ENCODE measurements around the gene PAIP2B. TPM values are rescaled to one million over a fixed set of nuclear protein-coding genes. Genes with fewer than 3 reads are reported as not detected.

The PAIP2B gene
- total and polyA plus RNA-seq, 2 of the 13 experiments (the other 11 are each of a cell fraction or from before 2014, with no cell fraction given) = 0.16 to 0.29 TPM

GRCh38 chr2:71216501-71216900 is 10.4 kb downstream of the PAIP2B start:
- Histone ChIP-seq H3K4me2 (ENCODE audit: low read depth, low read length) (no peak overlapping the region), H2AFZ (ENCODE audit: low read length) (no peak overlapping the region), H3K27ac (ENCODE audit: extremely low read length, insufficient read depth, low read length) (no peak overlapping the region), H3K79me2 (ENCODE audit: insufficient read depth, low read length) (no peaks in the 10 kb centered on the region), H4K20me1 (ENCODE audit: insufficient read depth, low read length) (no peaks in the 10 kb centered on the region), H3K9me3 (ENCODE audit: low read length) (no peaks in the 10 kb centered on the region), H3K27me3 (ENCODE audit: control insufficient read depth in 1 of 2, insufficient read depth in 2 of 2, low read length in 2 of 2) (no peaks in the 10 kb centered on the region; a peak in 1 of 5 replicates), H3K4me1 (ENCODE audit: insufficient read depth, low read length) (no peaks in the 10 kb centered on the region), H3K36me3 (replicated peaks in 1 of 2; ENCODE audit: control insufficient read depth in 1 of 2, insufficient read depth in 2 of 2, low read length in 2 of 2) (no peaks in the 10 kb centered on the region), H3K9ac (ENCODE audit: insufficient read depth, low read depth, low read length) (no peak overlapping the region), H3K4me3 (replicated peaks in 1 of 3; ENCODE audit: insufficient read depth in 1 of 3, low read depth in 2 of 3, low read length in 3 of 3) (no peak overlapping the region)
- POLR2A ChIA-PET = no interaction called here
- CTCF ChIA-PET (ENCODE audit: low intra/inter-chr PET ratio, low total read pairs) = no interaction called here
- intact Hi-C loops (cut with micrococcal nuclease; ENCODE audit: unreplicated experiment) (no loop called here), in situ Hi-C loops (cut with HindIII; ENCODE audit: extremely low pct_ligation_motif_present, low pct_unique_long_range_greater_than_20kb) (no loop called here)
- TF ChIP-seq TSC22D2 (CRISPR knock-in tag; IDR thresholded peaks at IDR 0.05; ENCODE audit: borderline replicate concordance) (no peak), TCF7 (IDR thresholded peaks at IDR 0.05; ENCODE audit: low read depth) (no peak), ERF (CRISPR knock-in tag; IDR thresholded peaks at IDR 0.05) (no peak), RFX3 (CRISPR knock-in tag; IDR thresholded peaks at IDR 0.05) (no peak), KLF16 (CRISPR knock-in tag; IDR thresholded peaks at IDR 0.05) (no peak), ZBTB7B (CRISPR knock-in tag; IDR thresholded peaks at IDR 0.05) (no peak), ELF3 (CRISPR knock-in tag; IDR thresholded peaks at IDR 0.05) (no peak), KLF13 (CRISPR knock-in tag; IDR thresholded peaks at IDR 0.05) (no peak), ZNF274 (CRISPR knock-in tag; IDR thresholded peaks at IDR 0.05) (no peak)
- TF ChIP-seq, protein P1, sequence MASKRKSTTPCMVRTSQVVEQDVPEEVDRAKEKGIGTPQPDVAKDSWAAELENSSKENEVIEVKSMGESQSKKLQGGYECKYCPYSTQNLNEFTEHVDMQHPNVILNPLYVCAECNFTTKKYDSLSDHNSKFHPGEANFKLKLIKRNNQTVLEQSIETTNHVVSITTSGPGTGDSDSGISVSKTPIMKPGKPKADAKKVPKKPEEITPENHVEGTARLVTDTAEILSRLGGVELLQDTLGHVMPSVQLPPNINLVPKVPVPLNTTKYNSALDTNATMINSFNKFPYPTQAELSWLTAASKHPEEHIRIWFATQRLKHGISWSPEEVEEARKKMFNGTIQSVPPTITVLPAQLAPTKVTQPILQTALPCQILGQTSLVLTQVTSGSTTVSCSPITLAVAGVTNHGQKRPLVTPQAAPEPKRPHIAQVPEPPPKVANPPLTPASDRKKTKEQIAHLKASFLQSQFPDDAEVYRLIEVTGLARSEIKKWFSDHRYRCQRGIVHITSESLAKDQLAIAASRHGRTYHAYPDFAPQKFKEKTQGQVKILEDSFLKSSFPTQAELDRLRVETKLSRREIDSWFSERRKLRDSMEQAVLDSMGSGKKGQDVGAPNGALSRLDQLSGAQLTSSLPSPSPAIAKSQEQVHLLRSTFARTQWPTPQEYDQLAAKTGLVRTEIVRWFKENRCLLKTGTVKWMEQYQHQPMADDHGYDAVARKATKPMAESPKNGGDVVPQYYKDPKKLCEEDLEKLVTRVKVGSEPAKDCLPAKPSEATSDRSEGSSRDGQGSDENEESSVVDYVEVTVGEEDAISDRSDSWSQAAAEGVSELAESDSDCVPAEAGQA (IDR thresholded peaks at IDR 0.05; ENCODE audit: low read depth) = no peak
- TF ChIP-seq, protein P1 (CRISPR knock-in tag; IDR thresholded peaks at IDR 0.05; ENCODE audit: borderline replicate concordance) = no peak
- ATAC-seq (no peak), DNase-seq (ENCODE audit: low spot score) (no peak), FAIRE-seq (no peak)
- 12% methylated on average over 1 of the region's 1 CpG for WGBS (ENCODE audit: low lambda C conversion rate)
- no TSS peak for BruUV-seq (replicated peaks)
